Activated CD4-positive, alpha-beta T cell treated with anti-CD3 and anti-CD28 coated beads for 1 hour (primary cell): ENCODE results near the gene OR10A6.

ENCODE experiments used
- DNase-seq: peaks from one replicate; pipeline ENCODE4 v3.0.0-alpha.2; 2020

OR10A6 gene

DNA sequence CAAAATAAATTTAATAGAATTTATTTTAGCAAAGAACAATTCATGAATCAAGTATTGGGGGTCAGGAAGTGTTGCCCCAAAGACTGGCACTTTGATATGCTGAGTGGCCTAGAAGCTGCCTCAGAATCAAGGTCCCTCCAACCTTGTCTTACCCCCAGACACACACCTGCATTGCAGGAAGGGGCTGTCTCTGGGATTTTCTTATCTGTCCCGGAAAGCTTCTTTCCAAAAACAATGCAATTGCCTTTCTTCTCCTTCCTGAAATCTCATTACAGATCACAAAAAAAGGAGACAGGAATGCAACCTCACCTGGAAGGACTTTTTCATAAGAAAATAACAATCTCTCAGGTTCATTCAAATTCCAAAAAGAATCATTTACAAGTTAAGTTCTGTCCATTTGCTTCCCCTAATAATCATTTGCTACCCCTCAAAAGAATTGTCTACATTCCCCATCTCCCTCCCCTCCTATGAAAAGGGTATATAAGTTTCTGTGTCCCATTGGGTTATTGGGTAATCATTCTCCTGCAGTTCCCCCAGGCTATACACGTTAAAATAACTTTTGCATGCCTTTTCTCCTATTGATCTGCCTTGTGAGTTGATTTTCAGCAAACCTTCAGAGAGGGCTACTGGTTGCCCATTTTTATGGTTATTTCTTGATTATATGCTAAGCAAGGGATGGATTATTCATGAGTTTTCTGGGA lies 21.3 kb downstream of the OR10A6 start:
- DNase-seq, result no peak

- no peak for DNase-seq
Measured at GRCh38 chr11:7907121-7907520, 23.9 kb downstream of the OR10A6 start.

- no peak for DNase-seq
Measured at GRCh38 chr11:7906481-7906880, 24.6 kb downstream of the OR10A6 start.

DNA sequence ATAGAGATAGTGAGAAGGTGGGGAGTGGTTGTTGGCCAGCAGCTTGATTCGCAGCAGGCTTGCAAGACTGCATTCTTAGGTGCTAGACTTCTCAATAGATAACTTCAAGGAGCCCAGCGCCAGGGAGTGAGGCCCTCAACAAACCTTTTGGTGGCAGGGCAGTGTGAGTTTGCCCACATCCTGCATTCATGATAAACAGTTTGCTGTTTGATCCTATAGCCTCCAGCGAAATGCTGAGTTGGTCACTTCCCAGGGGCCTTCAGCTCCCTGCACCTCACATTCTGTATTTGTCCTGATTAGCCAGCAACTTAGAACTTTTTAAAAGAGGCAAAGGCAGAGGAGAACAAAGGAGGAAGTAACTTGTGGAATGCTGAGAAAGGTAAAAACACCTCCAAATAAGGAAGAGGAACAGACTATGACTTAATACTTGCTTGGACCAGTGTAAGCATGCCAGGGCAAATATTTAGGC lies 25.1 kb downstream of the OR10A6 start:
- no peak for DNase-seq

GRCh38 chr11:7905549-7905948 lies 25.5 kb downstream of the OR10A6 start:
- DNase-seq, result no peak

GRCh38 chr11:7904917-7905316 lies 26.2 kb downstream of the OR10A6 start:
- DNase-seq, result no peak

- DNase-seq, result no peak
Measured at GRCh38 chr11:7903940-7904339, 27.1 kb downstream of the OR10A6 start.

DNA sequence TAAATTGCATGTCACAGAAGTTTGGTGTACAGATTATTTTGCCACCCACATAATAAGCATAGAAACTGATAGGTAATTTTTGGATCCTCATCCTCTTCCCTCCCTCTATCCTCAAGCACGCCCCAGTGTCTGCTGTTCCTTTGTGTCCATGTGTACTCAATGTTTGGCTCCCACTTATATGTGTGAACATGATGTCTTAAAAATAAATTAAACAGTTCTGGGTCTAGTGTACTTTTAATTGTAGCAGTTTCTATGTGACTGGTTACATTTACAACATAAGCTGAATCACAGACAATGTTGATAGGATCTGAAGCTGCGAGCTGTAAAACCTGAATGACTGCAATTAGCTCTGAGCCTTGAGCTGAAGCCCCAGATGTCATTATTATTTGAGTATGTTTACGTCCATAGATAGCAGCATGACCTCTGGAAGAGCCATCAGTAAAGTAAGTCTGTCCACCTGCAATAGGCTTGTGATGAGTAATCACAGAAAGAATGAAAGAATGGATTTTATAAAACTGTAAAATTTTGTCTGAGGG lies 29.7 kb downstream of the OR10A6 start:
- DNase-seq, result no peak

DNA sequence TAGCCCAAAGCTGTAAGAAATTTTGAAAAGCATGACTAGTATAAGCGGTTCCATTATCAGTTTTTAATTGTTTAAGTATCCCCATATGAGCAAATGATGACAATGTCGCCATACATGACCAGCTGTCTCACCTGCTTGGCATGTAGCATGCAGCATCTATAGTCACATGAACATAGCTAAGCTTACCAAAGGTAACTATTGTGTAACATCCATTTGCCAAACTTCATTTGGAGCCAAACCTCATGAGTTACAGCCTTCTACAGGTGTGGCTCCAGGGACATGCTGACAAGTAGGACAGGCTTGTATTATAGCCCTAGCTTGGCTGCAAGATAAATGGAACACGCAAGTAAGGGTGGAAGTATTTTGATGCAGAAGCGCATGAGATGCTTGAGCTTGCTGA lies 30.4 kb downstream of the OR10A6 start:
- DNase-seq, result no peak

- no peak for DNase-seq
Measured at GRCh38 chr11:7899418-7899817, 31.6 kb downstream of the OR10A6 start.

DNA sequence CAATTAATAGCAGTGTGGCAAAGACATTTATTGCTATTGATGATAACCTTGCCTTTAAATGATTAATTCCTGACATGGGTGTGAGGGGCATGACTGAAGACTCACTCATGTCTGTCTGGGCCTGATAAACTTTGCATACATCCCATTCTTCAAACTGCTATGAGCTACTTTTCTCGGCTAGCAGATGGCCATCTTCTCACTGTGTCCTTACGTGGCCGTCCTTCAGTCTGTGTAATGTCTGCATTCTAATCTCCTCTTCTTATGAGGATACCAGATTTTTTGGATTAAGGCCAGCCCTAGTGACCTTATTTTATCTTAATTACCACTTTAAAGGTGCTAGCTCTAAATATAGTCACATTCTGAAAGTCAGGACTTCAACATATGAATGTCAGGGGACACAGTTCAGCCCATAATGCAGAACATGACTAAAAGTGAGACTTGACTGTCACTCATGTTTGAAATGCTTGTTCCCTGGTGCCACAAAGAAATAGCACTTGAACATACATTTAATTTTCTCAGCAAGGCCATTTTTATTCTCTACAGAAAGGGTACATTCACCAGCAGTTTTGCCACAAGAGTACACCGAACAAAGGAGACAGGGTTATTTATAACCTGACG lies 32.3 kb downstream of the OR10A6 start:
- no peak for DNase-seq

DNA sequence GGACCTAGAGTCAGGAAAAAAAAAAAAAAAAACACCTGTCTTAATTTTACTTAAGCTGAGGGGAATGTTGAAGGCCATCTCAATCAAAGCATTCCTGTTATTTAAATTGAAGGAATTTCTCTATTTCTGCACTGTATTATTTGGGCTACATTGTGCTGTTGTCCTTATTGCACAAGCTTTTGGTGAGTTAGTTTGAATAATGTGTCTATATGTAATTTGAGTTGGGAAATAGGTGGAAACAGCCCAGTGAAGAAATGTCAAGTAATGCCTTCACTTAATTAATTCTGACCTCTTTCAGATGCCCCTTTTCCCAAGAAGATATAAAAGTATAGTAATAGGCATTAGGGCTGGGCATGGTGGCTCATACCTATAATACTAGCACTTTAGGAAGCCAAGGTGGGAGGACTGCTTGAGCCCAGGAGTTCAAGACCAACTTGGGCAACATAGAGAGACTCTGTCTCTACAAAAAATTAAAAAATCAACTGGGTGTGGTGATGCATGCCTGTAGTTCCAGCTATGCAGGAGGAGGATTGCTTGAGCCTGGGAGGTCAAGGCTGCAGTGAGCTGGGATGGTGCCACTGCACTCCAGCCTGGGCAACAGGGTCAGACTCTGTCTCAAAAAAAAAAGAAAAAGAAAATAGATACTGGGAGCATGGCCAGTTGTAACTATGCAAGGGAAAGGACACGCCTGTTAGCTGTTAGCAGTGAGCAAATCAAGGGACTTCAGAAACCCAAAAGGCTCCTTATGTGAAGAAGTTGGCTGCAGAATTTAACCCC lies 34.9 kb downstream of the OR10A6 start:
- DNase-seq, result no peak

DNA sequence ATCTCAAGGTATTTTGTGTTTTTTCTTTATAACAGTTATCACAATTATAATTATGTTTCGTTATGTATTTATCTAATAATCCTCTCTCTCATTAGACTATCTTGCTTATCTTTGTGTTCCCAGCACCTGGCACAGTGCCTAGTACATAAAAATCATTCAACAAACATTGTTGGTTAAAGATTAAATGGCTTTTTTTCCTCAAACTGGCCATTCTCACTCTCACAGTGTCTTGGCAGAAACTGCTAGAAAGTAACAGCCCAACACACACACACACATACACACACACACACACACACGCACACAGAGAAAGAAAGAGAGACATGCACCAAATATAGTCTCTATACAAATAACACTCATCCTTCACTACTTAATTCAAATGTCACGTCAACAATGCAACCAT lies 36.8 kb downstream of the OR10A6 start:
- DNase-seq, result no peak

DNA sequence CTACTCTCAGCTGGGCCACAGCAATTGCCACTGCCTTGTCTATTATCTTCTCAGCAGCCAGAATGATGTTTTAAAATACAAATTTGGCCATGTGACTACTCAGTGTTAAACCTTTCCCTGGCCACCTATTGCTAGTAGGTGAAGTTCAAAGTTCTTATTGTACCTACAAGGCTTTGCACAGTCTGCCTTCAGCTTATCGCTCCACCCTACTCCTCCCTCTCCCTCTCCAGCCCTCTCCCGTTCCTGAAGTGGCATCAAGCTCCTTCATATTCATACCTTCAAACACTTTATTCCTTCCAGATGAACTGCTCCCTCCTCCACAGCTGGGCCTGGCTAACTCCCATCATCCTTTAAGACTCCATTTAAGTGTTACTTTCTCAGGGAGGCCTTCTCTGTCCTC lies 37.3 kb downstream of the OR10A6 start:
- no peak for DNase-seq

- no peak for DNase-seq
Measured at GRCh38 chr11:7892840-7893254, 38.2 kb downstream of the OR10A6 start.

DNA sequence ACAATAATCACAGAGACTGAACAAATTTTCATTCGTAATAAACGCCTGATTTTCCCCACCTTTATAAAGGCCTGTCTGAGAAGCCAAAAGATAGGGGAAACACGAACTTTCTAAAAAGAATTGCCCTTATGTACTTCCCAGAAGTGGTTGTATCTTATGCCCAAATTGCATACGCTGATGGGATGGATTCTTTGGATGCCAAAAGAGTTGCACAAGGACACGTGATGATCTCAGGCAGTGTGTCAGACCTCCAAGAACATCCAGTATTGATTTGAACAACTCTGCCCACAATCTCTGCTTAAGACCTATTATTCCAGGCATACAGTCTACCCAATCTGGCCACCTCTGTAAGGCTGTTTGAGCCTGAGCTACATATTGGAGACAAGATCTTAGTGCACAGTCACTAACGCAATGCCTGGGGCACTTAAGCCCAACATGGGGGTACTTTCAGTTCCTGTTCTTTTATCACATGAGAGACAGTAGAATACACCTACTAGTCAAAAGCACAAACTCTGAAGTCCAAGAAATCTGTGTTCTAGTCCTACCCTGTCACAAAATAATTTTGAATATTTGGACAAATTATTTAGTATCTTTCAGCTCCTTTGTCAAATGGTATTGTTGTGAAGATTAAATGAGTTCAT lies 38.9 kb downstream of the OR10A6 start:
- no peak for DNase-seq

DNA sequence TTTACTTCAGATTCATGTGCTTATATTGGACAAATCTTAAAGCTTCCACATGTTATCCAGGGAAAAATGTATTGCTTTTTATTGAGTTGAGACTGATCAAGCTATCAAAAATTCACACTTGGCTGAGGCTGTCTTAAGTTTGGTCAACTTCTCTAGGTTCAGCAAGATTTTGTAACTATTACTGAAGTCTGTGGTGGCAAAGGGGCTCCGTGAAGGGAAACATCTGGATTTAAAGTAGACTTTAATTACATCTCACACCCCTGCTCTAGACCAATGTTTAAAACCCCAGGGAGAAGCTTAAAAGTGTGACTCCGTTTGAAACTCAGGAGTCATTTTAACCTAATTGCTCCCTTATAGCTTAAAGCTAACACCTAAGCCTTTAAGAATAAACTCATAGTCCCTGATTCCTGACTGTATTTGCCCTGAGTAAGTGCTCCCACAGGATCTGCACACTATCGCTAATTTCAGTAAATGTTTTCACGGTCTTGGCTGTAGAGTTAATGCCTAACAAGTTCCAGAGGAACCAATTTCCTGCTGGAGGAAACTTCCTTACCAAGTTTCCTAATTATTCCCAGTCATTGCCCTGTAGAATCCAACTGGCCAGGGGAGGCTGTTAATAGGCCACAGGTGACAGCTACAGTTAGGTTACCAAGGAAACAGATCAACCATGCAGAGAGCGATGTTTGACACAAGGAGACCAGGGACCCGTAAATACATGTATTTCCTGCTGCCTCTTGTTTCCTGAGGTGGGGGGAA lies 40.5 kb downstream of the OR10A6 start:
- no peak for DNase-seq

DNA sequence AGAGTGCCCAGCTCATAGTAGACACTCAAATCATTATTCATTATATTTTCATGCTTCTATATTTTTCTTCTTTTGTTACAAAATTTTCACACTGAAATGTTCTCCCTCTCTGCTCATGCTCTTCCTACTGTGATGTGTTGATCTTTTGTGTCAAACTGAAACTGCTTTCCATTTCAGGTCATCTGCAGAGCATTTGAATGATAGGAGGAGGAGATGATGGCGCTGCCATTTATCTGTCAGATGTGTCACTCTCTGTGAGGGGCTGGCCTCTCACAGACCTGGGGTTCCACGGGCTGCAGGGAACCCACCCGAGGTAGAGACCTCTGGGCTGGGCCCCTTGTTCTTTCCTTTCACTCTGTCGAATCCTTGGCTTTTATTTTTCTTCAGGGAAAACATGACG lies 41.1 kb downstream of the OR10A6 start:
- no peak for DNase-seq

GRCh38 chr11:7882860-7883259 lies 48.2 kb downstream of the OR10A6 start:
- no peak for DNase-seq
